Mesodermal cell (in vitro differentiated cells): ENCODE measurements around the gene ADNP.
A peak's percentile ranks its signal among the peaks of the same experiment; 100 is the strongest.

Source experiments
- H3K27ac ChIP-seq: 2 replicates; pipeline ENCODE4 v1.7.0; 2013; ENCODE audit warnings: mild to moderate bottlenecking, low read depth, low read length, moderate library complexity; ENCODE audit not compliant: severe bottlenecking
- H3K36me3 ChIP-seq: 2 replicates; pipeline ENCODE4 v1.7.1; 2013; ENCODE audit warnings: mild to moderate bottlenecking, low read length, moderate library complexity; ENCODE audit not compliant: control insufficient read depth, insufficient read depth
- H3K4me1 ChIP-seq: one replicate; pipeline ENCODE4 v1.7.1; 2013; ENCODE audit warnings: mild to moderate bottlenecking, low read length; ENCODE audit not compliant: insufficient read depth, control insufficient read depth, poor library complexity, severe bottlenecking
- H3K4me3 ChIP-seq: 2 replicates; pipeline ENCODE4 v1.7.0; 2013; ENCODE audit warnings: low read length, control low read depth, mild to moderate bottlenecking; ENCODE audit not compliant: insufficient read depth, poor library complexity, severe bottlenecking; ENCODE audit errors: extremely low read depth
- H3K9me3 ChIP-seq: 2 replicates; pipeline ENCODE4 v1.7.1; 2013; ENCODE audit warnings: mild to moderate bottlenecking, low read length, moderate library complexity; ENCODE audit not compliant: control insufficient read depth
- WGBS, 2 experiments: methylation state at CpG; one replicate each; pipeline ENCODE4 v1.1.5; 2013; ENCODE audit warnings: missing lambda C conversion rate in 2 of 2; ENCODE audit not compliant: insufficient coverage in 2 of 2; 5-methylcytosine and 5-hydroxymethylcytosine counted together

The ADNP gene

DNA sequence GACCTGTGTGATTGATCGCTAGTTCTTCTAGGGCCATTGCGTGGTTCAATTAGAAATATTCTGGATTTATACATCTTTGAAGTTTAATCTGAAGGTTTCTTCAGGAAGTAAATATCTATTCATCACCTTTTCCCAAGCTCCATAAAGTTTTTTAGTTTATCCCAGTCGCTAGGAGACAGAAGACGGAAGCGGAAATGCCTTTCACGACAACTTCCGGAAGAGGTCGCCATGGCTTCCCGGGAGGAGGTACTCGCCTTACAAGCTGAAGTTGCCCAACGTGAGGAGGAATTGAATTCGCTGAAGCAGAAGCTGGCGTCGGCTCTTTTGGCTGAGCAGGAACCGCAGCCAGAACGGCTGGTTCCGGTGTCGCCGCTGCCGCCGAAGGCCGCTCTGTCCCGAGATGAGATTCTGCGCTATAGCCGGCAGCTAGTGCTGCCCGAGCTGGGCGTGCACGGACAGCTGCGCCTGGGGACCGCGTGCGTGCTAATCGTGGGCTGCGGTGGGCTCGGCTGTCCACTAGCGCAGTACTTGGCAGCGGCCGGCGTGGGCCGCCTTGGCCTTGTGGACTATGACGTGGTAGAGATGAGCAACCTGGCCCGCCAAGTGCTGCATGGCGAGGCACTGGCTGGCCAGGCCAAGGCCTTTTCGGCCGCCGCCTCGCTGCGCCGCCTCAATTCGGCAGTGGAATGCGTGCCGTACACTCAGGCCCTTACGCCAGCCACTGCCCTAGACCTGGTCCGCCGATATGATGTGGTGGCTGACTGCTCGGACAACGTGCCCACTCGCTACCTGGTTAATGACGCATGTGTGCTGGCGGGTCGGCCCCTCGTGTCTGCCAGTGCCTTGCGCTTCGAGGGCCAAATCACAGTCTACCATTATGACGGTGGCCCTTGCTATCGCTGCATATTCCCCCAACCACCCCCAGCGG, 27.6 kb upstream of the ADNP start, which contains the start of gene MOCS3:
Gene MOCS3, plus strand, starts transcription at position 204 of the 928 bp plus-strand sequence. Its CDS starts 25 bp downstream, at position 229.
- H3K4me3 ChIP-seq: peak within 1 kb of the TSS; percentile 99
- no peaks in the 10 kb centered on the region for H3K9me3 ChIP-seq
- 3 to 5% methylated on average over 58 to 63 of the region's 67 CpGs for WGBS, 2 experiments
- H3K4me1 ChIP-seq: peaks cover 9% of the 10 kb centered on the region
- H3K36me3 ChIP-seq: peaks cover 39% of the 10 kb centered on the region
- peak within 1 kb of the TSS; percentile 95 for H3K27ac ChIP-seq

DNA sequence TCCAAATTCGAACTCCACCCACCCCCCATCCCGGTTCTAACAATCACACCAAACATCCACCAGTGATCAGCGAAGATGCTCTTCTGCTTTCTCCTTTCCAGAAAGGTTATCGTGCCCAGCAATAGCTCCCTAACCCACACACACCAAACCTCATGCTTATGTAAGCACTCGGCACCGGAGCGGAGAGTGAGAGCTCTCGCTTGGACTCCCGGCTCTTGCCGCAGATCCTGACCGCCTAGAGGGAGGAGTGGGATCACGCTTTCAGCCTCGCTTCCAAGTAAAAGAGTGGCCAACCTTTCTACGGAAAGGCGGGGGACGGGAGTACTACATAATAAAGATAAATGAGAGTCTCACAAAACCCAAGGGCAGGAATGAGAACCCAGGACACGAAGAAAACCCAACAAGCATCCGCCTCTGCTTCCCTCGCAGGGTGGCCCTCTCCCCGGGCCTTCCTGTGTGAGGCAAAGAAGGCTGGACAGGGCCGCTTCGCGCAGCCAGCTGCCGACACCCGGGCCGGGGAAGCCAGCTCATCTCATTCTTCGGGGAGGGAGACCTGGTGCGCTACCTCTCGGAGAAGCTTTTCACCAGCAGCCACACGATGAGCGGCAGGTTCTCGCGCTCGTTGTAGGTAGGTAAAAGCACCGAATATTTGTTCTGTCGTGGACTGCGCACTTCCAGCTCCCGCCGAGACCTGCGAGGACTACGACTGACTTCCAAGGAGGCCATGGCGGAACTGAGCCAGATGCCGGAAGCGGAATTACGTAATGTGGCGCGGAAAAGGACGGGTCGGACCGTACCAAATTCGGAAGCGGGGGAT, 26.8 kb upstream of the ADNP start, which contains the start of gene DPM1:
Gene DPM1, minus strand, starts transcription at position 735 of the 817 bp plus-strand sequence. Its CDS starts 9 bp downstream, at position 726.
- peaks cover 46% of the 10 kb centered on the region for H3K36me3 ChIP-seq
- H3K4me3 ChIP-seq: peak within 1 kb of the TSS; percentile 99
- peak within 1 kb of the TSS; percentile 95 for H3K27ac ChIP-seq
- peaks cover 9% of the 10 kb centered on the region for H3K4me1 ChIP-seq
- no peaks in the 10 kb centered on the region for H3K9me3 ChIP-seq
- 0 to 1% methylated on average over 26 to 42 of the region's 52 CpGs for WGBS, 2 experiments

DNA sequence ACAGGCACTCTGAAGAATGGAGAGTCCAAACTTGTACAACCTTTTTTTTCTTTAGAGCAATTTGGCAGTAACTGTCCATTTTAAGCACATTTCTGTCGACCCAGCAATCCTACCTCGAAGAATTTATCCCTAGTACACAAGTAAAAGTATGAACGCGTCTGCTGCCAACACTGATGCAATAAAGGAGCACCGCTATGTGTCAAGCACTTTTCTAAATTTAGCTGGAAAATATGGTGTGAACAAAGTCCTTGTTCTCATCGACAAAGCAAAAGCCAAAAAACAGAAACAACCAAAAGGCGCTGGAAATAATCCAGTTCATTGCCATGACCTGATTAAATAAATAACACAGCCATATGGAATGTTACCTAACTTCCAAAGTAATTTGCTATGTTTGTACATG, 26.0 kb upstream of the ADNP start:
- peak overlapping the region; percentile 99 for H3K4me3 ChIP-seq
- H3K27ac ChIP-seq: peak overlapping the region; percentile 37
- H3K4me1 ChIP-seq: peaks cover 9% of the 10 kb centered on the region
- WGBS, 2 experiments: 26 to 48% methylated on average over 3 of the region's 7 CpGs
- no peaks in the 10 kb centered on the region for H3K9me3 ChIP-seq
- H3K36me3 ChIP-seq: peaks cover 47% of the 10 kb centered on the region

DNA sequence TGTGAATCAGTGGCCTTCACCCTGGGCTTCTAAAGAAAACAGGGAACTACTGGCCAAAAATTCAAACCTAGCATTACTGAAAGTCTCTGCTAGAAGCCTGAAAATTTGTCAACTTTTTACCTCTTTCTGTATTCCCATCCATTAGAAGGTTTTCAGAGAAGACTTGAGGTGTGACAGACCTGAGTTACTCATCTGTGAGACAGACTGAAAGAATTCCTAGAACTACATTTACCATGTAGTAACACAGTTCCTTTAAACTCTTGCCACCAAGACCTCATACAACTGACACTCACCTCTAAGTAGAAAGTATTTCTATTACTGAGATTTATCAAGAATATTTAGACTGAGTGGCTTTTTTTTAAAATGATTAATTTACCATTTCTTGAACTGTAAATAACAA, 22.6 kb upstream of the ADNP start:
- Histone ChIP-seq H3K27ac (no peak overlapping the region), H3K9me3 (no peaks in the 10 kb centered on the region), H3K36me3 (peaks cover 54% of the 10 kb centered on the region), H3K4me1 (no peaks in the 10 kb centered on the region), H3K4me3 (no peak overlapping the region)

DNA sequence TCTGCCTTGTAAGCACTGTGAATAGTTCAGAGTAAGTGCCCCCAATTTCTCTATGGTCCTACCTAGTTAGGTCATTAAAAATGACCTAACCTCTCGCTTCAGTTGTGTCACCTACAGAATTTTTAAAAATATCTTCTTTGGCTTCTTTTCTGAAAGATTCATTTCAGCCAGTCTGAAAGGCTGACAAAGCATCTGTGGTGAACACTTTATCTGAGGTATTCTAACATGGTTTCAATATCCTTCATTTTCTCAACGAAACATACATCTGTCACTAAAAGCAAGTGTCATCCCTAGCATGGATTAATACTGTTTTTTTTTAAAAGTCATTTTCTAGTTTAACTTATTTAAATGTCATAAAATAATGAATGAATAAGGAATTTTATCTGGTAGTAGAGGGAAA, 22.0 kb upstream of the ADNP start:
- no peaks in the 10 kb centered on the region for H3K9me3 ChIP-seq
- no peak overlapping the region for H3K4me3 ChIP-seq
- H3K4me1 ChIP-seq: no peaks in the 10 kb centered on the region
- peaks cover 60% of the 10 kb centered on the region for H3K36me3 ChIP-seq
- H3K27ac ChIP-seq: no peak overlapping the region
- WGBS, 2 experiments: 100% methylated on average over 1 to 2 of the region's 2 CpGs

DNA sequence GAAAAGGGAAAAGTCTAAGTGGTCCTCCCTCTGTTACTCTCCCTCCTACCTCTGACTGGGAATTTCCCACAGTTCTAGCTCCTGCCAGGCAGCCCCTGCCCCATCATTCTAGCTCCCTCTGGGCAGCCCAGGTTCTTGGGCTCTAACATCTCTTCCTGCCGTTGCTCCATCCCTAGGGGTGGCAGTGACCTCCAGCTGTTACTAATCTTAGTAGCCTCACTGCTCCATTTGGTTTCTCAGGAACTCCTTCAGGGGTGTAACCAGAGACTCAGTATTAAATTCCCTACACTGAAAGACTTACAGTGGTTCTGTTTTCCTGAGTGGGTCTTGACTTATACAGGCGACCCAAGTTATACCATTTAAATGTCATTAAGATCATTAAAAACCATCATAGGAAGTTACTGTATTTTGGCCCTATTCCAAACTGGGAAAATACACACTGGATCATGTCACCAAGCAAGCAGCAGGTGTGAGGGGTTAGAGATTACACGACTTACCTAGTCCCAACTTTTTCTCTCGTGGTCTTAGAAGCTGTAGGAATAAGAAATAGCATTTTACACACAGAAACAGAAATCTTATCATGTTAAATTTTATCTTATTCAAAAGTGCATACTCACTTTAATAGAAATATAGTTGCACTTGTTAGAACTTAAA, 17.0 kb upstream of the ADNP start:
- 100% methylated on average over 2 of the region's 4 CpGs; no CpG with 5 or more reads in 1 of the 2 experiments for WGBS, 2 experiments
- H3K4me1 ChIP-seq: no peaks in the 10 kb centered on the region
- H3K9me3 ChIP-seq: no peaks in the 10 kb centered on the region
- no peak overlapping the region for H3K27ac ChIP-seq
- no peak overlapping the region for H3K4me3 ChIP-seq
- peaks cover 86% of the 10 kb centered on the region for H3K36me3 ChIP-seq

DNA sequence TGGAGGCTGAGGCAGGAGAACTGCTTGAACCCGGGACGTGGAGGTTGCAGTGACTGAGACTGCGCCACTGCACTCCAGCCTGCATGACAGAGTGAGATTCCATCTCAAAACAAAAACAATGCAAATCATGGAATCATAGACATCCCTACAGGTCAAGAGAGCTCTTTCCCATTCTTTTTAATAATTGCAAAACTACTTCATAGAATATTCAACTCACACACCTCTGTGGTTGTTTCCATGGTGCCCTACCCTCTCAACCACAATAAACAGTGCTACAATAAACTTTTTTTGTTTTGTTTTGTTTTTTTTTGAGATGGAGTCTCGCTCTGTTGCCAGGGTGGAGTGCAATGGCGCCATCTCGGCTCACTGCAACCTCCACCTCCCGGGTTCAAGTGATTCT, 11.8 kb upstream of the ADNP start:
- Histone ChIP-seq H3K36me3 (peaks cover 83% of the 10 kb centered on the region), H3K4me3 (no peak overlapping the region), H3K4me1 (no peaks in the 10 kb centered on the region), H3K9me3 (no peaks in the 10 kb centered on the region), H3K27ac (no peak overlapping the region)
- 92 to 100% methylated on average over 5 to 7 of the region's 7 CpGs for whole genome bisulfite sequencing, 2 experiments

DNA sequence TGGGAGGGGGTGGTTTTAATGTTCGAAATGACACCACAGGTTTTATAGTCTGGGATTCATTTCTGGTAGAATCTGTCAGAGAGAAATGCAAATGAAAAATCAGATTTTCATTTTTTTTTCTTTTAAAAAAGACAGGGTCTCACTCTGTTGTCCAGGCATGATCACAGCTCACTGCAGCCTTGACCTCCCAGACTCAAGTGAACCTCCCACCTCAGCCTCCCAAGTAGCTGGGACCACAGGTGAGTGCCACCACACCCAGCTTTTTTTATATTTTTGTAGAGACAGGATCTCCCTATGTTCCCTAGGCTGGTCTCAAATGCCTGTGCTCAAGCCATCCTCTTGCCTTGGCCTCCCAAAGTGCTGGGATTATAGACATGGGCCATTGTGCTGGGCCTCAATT, 2.4 kb upstream of the ADNP start:
- Histone ChIP-seq H3K4me1 (peaks cover under 1% of the 10 kb centered on the region), H3K27ac (no peak overlapping the region), H3K4me3 (no peak overlapping the region), H3K9me3 (no peaks in the 10 kb centered on the region), H3K36me3 (peaks cover 47% of the 10 kb centered on the region)
- WGBS, 2 experiments: 100% methylated on average over 1 of the region's 1 CpG

DNA sequence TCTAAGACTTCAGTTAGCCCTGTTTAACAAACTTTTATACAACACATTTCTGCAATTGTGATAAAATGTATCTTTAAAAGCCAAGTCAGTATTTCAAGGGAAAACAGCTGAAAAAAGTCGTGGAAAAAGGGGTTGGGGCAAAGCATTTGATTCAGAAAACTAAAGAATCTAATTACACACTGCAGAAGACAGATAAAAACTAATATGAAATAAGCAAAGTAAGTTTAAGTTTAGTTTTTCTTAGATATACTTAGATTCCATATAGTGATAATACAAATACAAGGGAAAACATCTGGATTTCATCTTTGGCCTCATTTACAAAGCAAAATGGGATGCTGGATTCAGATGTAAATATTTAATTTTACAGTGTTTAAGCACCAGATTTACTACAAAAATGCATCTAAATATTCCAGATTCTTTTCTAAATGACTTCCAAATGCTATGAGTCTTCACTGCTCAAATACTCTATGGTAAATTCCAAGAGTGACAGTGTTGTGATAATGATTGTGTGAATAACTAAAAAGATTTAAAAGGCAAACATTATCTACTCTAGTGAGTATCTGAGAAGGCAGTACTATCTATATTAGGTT, 1.5 kb upstream of the ADNP start:
- Histone ChIP-seq H3K36me3 (peaks cover 52% of the 10 kb centered on the region), H3K27ac (no peak overlapping the region), H3K9me3 (no peaks in the 10 kb centered on the region), H3K4me1 (peaks cover 4% of the 10 kb centered on the region), H3K4me3 (no peak overlapping the region)
- no CpG with 5 or more reads among the region's 1 CpG for WGBS, 2 experiments

DNA sequence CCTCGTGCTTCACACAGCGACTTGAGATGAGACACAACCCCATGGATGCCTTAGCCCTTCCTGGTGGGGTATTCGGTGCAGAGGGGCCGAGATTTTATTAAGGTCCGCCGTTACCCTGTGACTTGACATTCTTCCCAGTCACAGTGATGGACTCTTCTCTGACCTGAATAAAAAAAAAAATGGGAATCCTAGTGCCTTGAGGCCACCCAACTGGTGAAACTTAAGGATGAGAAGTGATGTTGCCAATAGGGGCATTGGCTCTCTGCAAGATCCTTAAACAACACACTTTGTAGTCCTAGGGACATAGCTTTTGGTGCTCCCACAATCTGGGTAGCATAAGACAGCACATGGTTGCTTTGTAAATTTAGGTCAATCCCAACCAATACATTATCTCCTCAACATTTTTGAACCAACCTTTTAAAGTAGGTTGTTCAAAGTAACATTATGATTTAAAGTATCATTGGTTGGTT, 814 bp upstream of the ADNP start:
- Histone ChIP-seq H3K4me3 (peak overlapping the region; percentile 39), H3K4me1 (peaks cover 4% of the 10 kb centered on the region), H3K27ac (peak overlapping the region; percentile 98), H3K36me3 (peaks cover 51% of the 10 kb centered on the region), H3K9me3 (no peaks in the 10 kb centered on the region)
- WGBS, 2 experiments: 64 to 81% methylated on average over 2 to 6 of the region's 6 CpGs
